Progenitor cell of endocrine pancreas (in vitro differentiated cells): ENCODE results near the gene TES. TPM values are rescaled to one million over a fixed set of nuclear protein-coding genes. Genes with fewer than 3 reads are reported as not detected.
A peak's percentile ranks its signal among the peaks of the same experiment; 100 is the strongest.

ENCODE experiments used
- DNase-seq: peaks from one replicate; pipeline ENCODE4 v3.0.0; 2021; ENCODE audit warnings: low spot score; ENCODE audit not compliant: unreplicated experiment
- H3K27ac Mint-ChIP-seq: 2 replicates; pipeline ENCODE4 v1.8.0; 2021; ENCODE audit warnings: mild to moderate bottlenecking, moderate library complexity, mixed read lengths
- H3K27me3 Mint-ChIP-seq: 2 replicates; pipeline ENCODE4 v1.8.0; 2021; ENCODE audit warnings: mixed read lengths
- H3K36me3 Mint-ChIP-seq: 2 replicates; pipeline ENCODE4 v1.8.0; 2022; ENCODE audit warnings: mixed read lengths; ENCODE audit not compliant: insufficient read depth
- H3K4me1 Mint-ChIP-seq: 2 replicates; pipeline ENCODE4 v1.8.0; 2021; ENCODE audit warnings: low read depth, mixed read lengths
- H3K4me3 Mint-ChIP-seq: 2 replicates; pipeline ENCODE4 v1.8.0; 2021; ENCODE audit warnings: low read depth, mild to moderate bottlenecking, moderate library complexity, mixed read lengths
- H3K9me3 Mint-ChIP-seq: 2 replicates; pipeline ENCODE4 v1.8.0; 2021; ENCODE audit warnings: low read depth, mixed read lengths
- total RNA-seq: library from RNA; stranded (reverse); gene quantifications from 2 replicates; pipeline ENCODE4 v1.2.1, GENCODE V29; 2021
- TF ChIP-seq, protein P1 (sequence below): fragments of 200-600 bp; sonication (generic); IDR thresholded peaks from one replicate; pipeline ENCODE4 v1.5.0; 2021; ENCODE audit warnings: antibody characterized with exemption, mild to moderate bottlenecking; ENCODE audit not compliant: unreplicated experiment

The TES gene
- total RNA-seq, 1 donor from 2014 or later: 123 TPM

DNA sequence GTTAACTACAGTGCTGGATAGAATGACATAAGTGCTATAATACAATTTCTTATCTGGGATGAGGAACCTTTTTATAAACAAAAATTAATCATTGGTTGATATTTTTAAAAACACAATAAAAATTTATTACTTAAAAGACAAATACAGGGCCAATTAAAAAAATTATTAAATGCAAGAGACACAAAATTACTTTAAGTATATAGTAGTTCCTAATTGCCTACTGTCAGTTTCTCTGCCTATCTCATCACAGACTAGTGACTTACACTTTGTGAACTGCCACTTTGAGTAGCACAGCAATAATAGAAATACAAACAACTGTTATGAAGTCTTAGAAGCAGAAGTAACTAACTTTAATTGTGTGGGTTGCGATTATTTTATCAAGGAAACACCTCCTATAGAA lies 8.4 kb downstream of the TES start:
- H3K36me3 Mint-ChIP-seq: peaks cover 2% of the 10 kb centered on the region
- DNase-seq: no peak
- peak overlapping the region; percentile 76 for H3K27ac Mint-ChIP-seq
- H3K9me3 Mint-ChIP-seq: no peaks in the 10 kb centered on the region
- TF ChIP-seq, protein P1, sequence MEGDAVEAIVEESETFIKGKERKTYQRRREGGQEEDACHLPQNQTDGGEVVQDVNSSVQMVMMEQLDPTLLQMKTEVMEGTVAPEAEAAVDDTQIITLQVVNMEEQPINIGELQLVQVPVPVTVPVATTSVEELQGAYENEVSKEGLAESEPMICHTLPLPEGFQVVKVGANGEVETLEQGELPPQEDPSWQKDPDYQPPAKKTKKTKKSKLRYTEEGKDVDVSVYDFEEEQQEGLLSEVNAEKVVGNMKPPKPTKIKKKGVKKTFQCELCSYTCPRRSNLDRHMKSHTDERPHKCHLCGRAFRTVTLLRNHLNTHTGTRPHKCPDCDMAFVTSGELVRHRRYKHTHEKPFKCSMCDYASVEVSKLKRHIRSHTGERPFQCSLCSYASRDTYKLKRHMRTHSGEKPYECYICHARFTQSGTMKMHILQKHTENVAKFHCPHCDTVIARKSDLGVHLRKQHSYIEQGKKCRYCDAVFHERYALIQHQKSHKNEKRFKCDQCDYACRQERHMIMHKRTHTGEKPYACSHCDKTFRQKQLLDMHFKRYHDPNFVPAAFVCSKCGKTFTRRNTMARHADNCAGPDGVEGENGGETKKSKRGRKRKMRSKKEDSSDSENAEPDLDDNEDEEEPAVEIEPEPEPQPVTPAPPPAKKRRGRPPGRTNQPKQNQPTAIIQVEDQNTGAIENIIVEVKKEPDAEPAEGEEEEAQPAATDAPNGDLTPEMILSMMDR: no peak
- no peak overlapping the region for H3K4me3 Mint-ChIP-seq
- no peaks in the 10 kb centered on the region for H3K27me3 Mint-ChIP-seq
- H3K4me1 Mint-ChIP-seq: peaks cover 25% of the 10 kb centered on the region

DNA sequence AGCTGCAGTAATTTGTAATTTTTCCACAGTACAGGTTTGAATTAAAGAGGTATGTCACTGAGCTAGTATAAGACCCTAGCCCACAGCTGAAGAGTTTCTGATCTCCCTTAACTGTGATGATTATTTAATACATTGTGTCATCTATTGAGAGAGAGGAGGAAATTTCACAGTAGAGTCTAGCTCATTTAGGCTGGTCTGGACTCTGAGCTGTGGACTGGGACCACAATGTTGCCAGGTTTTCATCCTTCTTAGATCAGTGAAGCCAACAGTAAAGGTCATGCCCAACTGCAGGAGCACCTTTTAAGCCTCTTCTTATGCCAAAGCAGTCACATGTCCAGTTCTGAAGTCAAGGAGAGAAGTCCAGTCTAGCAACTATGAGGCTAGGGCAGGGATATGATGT lies 8.9 kb downstream of the TES start:
- Mint-ChIP-seq H3K4me1 (peaks cover 24% of the 10 kb centered on the region), H3K4me3 (no peak overlapping the region), H3K9me3 (no peaks in the 10 kb centered on the region), H3K27me3 (no peaks in the 10 kb centered on the region), H3K36me3 (peaks cover 2% of the 10 kb centered on the region), H3K27ac (peak overlapping the region; percentile 45)
- DNase-seq: no peak
- TF ChIP-seq, protein P1: no peak

DNA sequence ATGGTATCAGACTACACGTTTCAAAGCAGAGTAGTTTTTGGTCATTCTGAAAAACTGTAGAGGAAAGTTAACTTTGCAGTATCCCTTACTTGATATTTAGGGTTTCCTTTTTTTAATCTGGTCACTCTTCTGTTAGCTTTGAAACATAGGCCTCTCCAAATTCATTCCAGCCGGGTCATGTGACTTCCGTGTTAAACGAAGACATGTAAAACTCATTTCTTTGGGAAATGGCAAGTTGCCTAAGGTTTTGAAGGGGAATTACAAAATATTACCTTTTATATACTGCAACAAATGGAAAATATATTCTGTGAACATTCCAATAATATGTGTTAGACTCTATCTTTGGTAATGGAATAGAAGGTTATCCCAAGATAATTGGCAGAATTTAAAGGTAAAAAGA lies 9.5 kb downstream of the TES start:
- Mint-ChIP-seq H3K4me1 (peaks cover 24% of the 10 kb centered on the region), H3K27me3 (no peaks in the 10 kb centered on the region), H3K27ac (no peak overlapping the region), H3K36me3 (peaks cover 2% of the 10 kb centered on the region), H3K9me3 (no peaks in the 10 kb centered on the region), H3K4me3 (no peak overlapping the region)
- TF ChIP-seq, protein P1: no peak
- DNase-seq: no peak

DNA sequence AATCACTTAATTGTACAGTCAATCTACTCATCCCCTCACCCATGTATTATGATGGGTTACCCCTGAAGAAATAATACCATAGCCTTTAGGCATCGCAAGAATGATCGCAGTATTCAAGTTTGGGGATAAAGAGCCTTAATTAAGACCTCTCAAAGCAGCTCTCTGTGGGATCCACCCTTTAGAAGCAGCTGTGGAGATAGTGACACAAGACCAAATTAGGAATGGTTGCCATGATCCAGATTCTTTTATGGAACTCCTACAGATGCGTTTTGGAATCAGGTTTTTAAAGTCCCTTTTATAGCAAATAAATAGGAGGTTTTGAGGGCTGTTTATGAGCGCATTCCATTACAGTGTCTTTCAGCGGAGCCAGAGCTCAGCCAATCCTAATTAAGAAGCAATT lies 12.2 kb downstream of the TES start:
- H3K4me1 Mint-ChIP-seq: peaks cover 18% of the 10 kb centered on the region

DNA sequence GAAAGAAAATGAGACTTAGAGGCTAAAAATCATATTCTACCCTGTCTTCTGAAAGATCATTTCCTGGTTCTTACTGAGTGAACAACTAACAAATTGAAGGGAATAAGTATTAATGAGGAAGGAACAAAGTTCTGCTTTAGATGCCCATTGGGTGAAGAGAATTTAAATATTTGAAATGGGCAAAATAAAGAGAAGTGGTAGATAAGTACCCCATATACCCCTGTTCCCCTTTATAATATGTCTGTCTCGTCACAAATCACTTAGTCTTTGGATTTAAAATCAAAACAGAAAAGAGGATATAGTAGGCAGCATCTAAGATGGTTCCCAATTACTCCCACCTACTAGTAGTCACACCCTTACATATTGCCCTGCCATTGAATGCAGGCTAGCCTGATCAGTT lies 13.2 kb downstream of the TES start:
- Mint-ChIP-seq H3K4me1 (peaks cover 8% of the 10 kb centered on the region), H3K27ac (no peak overlapping the region), H3K9me3 (no peaks in the 10 kb centered on the region), H3K4me3 (no peak overlapping the region), H3K36me3 (no peaks in the 10 kb centered on the region), H3K27me3 (no peaks in the 10 kb centered on the region)
- TF ChIP-seq, protein P1: no peak
- no peak for DNase-seq

More for the DNA sequence above, 12.2 kb downstream of the TES start:
- Mint-ChIP-seq H3K36me3 (no peaks in the 10 kb centered on the region), H3K27ac (no peak overlapping the region), H3K9me3 (no peaks in the 10 kb centered on the region), H3K27me3 (no peaks in the 10 kb centered on the region), H3K4me3 (no peak overlapping the region)
- TF ChIP-seq, protein P1: no peak
- DNase-seq: no peak
